NCI-H510A treated with DMSO at 0.1 percent for 48 hours (cell line): ENCODE data around the gene LRCH2.
"Not testable (repeated sequence)": the region's sequence is repeated elsewhere in the genome, so short reads cannot be mapped to it uniquely, and the experiment has no call there.

Experiments
- DNase-seq: peaks from one replicate; lab custom pipeline; 2025; lab: John Stamatoyannopoulos, UW

LRCH2 gene, protein sequence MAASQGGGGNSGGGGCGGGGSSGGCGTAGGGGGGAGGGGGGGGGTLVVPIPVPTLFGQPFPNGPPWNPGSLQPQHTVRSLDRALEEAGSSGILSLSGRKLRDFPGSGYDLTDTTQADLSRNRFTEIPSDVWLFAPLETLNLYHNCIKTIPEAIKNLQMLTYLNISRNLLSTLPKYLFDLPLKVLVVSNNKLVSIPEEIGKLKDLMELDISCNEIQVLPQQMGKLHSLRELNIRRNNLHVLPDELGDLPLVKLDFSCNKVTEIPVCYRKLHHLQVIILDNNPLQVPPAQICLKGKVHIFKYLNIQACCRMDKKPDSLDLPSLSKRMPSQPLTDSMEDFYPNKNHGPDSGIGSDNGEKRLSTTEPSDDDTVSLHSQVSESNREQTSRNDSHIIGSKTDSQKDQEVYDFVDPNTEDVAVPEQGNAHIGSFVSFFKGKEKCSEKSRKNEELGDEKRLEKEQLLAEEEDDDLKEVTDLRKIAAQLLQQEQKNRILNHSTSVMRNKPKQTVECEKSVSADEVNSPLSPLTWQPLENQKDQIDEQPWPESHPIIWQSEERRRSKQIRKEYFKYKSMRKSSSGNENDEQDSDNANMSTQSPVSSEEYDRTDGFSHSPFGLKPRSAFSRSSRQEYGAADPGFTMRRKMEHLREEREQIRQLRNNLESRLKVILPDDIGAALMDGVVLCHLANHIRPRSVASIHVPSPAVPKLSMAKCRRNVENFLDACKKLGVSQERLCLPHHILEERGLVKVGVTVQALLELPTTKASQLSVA

DNA sequence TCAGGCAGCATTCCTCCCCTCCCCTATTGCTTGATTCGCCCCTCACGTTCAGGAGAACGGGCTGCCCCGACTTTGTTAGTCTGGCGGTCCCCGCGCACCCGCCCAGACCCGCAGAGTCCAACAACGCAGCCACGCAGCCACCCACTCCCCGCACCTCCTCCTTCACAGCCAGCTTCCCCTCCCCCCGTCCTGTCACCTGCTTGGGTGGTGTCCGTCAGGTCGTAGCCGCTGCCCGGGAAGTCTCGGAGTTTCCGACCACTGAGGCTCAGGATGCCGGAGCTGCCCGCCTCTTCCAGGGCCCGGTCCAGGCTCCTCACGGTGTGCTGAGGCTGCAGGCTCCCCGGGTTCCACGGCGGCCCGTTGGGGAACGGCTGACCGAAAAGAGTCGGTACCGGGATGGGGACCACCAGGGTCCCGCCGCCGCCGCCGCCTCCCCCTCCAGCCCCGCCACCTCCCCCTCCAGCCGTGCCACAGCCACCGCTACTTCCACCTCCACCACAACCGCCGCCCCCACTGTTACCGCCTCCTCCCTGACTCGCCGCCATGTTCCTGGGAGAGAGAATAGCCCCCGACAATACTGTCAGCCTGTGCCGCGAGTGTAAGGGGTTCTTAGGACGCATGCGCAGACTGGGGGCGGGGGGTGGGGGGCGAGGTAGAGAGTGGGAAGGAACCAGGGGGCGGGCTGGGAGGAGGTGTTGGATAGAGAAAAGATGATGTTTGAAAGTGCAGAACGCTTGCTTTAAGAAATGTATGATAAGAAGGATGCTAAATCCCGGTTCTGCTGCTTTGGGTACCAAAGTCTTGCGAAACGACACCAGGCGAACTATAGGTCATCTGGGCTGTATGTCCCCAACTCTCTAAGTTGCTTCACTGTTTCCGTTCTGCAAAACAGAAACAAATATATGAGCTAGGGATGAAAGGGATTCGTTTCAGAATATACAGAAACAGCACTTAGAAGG lies at the start of gene LRCH2:
LRCH2 (minus strand) TSS at position 600 of the 959 bp plus-strand sequence; CDS start at position 545, 55 bp downstream.
- peak; percentile 18 for DNase-seq

DNA sequence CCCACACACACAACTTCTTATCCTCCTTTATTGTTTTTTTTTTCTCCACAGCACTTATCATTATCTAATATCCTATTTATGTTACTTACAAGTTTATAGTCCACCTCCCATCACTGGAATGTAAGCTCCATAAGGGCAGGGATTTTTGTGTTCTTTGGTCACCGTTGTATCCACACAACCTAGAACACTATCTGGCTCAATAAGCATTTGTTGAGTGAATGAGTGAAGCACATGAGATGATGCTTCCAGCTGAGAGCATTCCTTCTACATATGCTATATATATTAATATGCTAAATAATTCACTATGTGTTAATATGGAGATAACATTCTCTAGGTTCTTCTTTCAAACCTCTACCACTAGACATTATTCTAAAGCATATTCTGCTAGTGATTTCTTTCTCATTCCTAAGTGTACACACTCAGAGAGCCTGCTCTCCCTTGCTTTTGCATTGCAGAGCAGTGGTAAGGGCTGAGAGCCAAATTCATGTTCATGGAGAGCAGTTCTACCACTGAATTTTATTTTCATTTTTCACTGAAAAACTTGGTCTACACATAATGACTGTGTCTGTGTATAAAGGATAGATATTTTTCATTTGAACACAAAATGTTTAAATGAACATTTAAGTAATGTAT lies 35.3 kb upstream of the LRCH2 start:
- DNase-seq, result no peak

DNA sequence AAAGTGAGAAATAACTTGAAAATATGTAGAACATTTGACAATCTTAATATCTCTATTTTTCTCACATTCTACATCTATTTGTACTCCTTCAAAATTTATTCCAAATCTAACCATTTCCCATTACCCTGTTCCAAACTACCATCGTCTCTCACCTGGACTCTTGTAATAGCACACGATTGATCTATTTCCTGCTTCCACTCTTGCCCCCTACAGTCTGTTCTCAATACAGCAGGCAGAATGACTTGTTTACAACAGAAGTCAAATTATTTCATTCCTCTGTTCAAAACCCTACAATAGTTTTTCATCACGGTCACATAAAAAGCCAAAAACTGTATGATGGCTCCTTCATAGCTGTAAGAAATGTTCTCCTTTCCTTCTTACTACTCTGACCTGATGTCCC lies 34.5 kb upstream of the LRCH2 start:
- no peak for DNase-seq

DNA sequence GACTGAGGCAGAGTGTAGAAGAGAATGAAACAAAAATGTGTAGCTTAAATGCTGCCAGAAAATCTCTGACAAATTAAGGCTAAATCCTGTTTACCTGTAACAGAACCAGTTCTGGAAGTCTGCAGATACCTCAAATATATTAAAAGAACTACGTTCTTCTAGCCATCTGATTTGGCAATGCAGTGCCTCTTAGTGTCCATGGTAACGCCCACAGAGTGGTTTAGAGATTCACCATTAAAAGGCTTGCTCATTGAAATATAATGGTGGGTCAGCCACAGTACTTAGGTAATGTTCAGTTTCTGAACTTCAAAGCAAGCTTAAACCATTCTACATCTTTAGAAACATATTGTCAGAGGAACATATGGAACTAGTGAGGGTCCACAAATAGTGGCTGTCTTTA lies 32.4 kb upstream of the LRCH2 start:
- DNase-seq, result no peak

DNA sequence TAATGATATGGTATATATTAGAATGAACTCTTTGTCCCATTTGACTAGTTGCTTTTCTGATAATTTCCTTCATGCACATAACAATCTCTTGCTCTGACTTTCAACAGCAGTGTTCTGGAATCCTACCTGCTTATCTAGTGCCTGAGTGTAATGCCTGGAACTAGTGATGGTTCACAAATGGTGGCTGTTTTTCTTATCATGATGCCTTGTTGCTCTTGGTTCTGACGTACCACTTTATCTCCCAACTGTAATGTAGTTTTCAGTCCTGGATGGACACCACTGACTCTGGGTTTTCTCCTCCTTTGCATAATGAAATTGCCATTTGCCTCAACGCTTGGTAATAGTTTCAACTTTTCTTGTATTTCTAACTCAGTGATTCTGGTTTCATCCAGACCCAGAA lies 30.1 kb upstream of the LRCH2 start:
- no peak for DNase-seq

DNA sequence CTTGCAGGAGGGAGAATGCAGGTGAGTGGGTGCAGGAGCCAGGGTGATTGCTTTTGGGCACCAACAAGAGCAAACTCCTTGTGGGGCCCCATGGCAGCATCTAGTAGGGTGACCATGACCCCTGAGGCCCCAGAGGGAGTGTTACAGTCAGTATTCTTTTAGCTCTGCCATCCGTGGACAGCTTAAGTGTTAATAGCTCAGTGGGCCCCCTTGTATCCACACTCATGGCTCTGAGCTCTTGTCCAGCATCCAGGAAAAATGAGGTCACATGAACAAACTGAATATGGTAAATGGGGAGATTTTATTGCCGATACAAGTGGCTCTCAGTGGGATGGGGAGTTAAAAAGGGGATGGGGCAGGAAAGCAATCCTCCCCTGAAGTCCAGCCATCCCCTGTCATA lies 27.3 kb upstream of the LRCH2 start:
- no peak for DNase-seq

DNA sequence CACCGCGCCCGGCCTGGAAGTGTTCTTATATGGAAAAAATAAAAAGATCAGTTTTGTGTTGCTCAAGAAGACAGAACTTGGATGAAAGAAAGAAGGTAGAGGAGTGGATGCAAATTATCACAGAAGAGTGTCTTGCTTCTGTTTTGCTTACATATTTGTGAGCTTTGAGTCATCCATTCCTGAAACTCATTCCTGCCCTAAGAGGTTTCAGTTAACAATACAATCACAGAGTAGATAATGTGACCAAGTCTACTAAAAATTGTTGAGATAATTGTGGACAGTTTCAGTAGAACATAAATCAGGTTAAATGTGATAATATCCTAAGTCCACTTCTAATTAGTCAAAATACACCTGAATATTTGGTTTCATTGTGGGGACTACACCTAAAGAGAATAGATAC lies 26.4 kb upstream of the LRCH2 start:
- no peak for DNase-seq

DNA sequence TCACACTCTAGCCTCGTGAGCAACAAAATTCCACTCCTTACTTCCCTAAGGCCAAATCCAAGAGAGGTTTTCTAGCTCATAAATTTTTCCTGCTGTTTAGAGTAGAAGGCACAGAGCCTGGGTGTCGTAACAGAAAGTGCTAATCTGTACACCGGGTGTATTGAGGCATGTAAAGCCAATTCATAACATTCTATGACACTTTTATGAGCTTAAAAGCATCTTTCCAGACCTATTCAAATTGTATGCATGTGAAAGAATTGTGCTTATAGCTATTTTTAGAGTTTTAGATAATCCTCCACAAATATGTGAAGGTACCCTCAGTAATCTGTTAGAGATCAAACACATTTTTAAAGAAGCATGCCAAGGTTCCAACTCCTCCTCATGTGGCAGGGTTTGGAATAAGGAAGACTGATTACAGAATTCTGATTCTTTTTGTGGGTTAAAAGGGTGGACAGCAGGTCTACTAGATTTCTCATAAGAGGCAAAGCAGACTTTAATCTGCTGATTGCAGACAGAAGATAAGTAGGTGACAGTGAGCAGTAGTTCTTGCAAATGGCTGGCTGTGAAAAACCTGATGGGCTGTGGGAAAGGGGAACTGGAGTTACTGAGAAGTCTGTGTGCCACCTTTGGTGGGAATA lies 25.5 kb upstream of the LRCH2 start:
- no peak for DNase-seq

DNA sequence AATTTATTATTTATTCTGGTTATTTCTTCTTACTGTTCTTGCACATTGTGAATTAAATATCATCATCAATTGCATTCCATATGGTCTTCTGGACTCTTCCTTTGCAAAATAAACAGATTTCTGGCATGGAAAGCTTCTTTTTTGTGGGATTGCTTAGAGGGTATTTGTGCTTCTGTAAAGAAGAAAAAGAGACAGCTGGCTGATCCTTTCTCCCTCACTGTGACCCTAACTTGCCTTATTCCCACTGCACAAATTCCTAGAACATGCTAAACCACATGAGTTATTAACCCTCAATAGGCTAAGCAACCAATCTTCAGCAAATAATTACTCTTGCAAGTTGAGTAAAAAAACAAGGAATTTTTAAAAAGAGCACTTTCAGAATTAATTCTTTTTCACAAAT lies 23.8 kb upstream of the LRCH2 start:
- no peak for DNase-seq

DNA sequence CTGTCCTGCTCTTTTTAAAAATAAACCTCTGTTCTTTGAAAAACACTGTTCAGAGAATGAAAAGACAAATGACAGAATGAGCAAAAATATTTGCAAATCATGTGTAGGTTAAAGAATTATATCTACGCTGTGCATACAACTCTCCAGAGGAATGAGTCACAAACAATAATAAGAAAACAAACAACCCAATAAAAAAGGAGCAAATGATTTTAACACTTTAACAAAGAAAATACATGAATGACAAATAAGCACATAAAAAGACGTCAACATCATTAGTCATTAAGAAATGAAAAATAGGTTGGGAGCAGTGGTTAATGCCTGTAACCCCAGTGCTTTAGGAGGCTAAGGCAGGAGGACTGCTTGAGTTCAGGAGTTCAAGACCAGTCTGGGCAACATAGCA lies 21.1 kb upstream of the LRCH2 start:
- DNase-seq, result no peak

DNA sequence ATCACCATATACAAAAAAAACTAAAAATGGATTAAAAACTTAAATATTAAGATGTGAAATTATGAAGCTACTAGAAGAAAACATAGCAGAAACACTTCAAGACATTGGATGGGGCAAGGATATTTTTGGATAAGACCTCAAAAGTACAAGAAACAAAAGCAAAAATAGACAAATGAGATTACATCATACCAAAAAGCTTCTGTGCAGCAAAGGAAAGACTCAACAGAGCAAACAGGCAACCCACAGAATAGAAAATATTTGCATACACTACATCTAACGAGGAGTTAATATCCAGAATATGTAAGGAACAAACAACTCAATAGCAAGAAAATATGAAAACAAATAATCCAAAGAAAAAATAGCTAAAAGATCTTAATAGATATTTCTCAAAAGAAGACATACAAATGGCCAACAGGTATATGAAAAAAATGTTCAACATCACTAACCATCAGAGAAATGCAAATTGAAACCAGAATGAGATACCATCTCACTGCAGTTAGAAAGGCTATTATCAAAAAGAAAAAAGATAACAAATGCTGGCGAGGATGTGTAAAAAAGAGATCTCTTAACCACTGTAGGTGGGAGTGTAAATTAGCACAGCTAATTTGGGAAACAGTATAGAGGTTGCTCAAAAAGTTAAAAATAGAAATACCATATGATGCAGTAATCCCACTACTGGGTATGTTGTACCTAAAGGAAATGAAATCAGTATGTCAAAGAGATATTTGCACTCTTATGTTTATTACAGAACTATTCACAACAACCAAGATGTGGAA lies 17.8 kb upstream of the LRCH2 start:
- DNase-seq, result no peak

DNA sequence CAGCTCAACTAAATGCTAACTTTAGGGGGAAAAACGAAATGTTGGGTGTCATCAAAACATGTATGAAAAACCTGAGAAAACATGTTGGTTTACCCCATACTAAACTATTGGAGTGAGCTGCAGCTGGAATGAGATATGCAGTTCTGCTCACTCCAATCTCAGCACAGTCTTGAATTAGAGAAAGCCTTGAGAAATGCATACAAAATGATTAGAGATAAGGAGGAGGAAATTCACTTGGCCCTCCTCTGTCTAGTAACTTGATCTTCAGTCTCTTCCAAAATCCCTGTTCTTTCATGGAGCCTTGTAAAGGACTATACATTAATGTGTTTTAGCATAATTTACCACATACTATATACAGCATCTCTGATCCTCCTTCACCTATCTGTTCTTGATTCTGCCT lies 3.2 kb upstream of the LRCH2 start:
- no peak for DNase-seq

DNA sequence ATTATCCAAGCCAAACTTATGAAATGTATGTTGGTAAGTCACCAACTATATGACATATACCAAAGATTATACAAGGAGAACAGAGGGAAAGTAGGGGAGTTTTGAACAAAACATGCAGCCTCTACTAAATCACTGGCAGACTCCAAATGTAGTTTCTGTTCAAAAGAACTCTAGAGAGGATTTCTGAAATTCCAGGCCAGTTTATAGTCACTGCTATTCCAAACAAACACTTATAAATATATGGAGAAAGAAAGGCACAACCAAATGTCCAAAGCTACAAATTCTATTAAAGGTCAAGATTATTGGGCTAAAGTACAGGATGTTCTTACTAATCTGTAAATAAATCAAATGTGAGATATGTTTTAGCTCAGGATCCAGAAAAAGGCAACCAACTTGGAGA lies 2.7 kb upstream of the LRCH2 start:
- no peak for DNase-seq

DNA sequence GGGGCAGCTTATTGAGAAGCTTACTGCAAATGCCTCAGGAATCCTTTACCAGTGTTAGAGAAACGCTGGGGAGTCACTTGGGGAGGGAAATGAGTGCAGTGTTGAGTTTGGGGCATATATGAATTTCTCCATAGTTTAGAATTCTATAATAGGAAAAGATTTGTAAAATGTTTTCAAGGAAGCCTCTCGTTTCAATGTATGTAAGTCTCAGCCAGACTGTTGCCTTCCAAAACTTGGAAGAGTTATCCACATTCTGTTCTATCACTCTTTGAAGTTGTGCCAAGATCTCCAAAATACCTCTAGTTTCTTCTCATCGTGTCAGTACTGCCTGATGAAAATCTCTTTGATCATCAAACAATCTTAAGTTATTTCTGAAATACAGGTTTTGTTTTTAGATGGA lies 565 bp upstream of the LRCH2 start:
- DNase-seq, result no peak

DNA sequence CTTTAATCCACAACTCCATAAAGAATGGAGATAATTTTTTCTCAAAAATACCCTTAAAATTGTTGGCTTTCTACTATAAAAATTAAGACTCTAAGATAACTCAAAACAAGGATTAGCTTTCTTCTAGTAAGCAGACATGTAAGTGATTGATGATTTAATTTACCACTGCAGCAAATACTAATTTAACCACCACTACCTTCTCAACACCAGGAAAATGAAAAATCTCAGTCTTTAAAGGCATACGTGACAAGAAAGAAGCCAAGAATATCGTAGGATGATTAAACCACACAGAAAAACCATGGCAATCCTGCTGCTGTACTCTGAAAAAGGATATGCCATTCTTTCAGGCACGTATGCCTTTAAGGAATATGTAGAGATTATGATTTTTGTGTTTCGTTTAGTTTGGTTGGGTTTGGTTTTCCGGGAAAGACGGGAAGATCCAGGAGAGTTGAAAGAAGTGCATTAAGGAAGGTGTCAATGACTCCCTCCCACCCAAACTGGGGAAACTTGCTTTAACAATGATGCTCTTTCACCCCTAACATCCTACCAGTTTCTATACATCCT lies 881 bp downstream of the LRCH2 start:
- DNase-seq, result no peak

DNA sequence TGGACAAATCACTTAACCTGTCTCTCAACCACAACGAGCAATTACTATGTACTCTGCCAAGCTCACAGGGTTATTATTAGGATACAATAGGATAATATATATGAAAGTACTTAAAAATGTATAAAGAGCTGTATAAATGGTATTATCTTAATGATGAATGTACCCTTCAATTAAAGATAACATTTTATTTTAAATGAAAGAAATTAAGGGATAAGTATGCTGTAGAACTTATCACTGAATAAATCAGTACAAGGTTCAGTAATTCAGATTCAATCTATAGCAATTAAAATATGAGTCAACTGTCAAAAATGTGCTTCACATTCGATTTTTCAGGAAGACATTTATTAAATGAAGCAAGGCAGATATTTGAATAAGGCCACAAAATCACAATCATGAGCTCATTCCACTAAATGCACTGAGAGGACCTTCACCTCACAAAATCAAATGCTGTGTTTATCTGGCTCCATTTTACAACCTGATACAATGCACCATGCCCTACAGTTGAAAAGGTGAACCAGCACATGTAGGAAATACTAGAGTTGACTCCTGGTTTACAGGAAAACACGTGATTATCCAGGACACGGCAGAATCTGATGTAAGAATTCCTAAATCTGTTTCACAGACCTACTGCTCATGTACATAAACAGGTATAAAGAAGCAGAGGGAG lies 4.4 kb downstream of the LRCH2 start:
- DNase-seq, result no peak

DNA sequence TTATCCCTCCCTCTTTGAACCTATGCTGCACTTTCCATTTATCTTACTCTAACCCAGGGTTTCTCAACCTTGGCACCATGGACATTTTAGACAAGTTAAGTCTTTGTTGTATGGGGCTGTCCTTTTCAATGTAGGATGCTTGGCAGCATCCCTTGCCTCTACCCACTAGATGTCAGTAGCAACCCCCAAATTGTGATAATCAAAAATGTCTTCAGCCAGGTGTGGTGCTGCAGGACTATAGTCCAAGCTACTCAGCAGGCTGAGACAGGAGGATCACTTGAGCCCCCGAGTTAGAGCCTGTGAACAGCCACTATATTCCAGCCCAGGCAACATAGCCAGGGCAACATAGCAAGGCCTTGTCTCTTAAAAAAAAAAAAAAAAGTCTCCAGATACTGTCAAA lies 7.0 kb downstream of the LRCH2 start:
- peak; percentile 57 for DNase-seq

DNA sequence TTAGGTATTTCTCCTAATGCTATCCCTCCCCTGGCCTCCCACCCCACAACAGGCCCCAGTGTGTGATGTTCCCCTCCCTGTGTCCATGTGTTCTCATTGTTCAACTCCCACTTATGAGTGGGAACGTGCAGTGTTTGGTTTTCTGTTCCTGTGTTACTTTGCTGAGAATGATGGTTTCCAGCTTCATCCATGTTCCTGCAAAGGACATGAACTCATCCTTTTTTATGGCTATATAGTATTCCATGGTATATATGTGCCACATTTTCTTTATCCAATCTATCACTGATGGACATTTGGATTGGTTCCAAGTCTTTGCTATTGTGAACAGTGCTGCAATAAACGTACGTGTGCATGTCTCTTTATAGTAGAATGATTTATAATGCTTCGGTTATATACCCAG lies 16.6 kb downstream of the LRCH2 start:
- not testable (repeated sequence) for DNase-seq

DNA sequence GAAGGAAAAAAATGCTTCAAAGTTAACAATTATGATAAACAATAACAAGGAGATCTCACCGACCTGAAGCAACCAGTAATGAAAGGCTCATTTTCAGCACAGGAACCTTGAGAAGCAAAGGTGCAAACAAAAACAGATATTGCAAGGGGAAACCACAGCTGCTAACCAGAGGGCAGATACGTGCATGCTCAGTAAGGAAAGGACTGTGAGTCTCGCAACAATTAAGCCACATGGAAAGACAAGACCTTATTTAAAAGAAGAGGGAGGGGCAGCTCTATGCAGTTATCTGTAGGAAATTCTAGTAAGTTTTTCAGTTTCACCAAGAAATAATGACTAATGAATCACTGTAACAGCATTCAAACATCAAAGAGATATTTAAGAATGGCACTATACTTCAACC lies 19.3 kb downstream of the LRCH2 start:
- no peak for DNase-seq

DNA sequence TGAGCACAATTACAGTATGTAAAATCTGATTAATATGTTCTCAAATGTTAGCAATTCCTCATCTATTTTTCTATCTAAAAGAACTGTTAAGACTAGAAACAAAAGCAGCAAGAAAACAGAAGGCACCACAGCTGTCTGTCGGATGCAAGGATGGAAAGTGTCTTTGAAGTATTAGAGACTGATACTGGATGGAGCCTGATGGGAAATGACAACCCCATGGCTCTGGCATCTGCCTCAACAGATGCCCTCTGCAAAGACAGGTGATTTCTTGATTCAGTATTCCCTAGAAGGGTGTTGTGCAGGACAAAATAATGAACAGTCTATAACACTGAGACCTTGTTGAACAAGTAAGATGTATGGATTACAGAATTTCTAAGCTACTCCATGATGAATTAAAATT lies 19.7 kb downstream of the LRCH2 start:
- no peak for DNase-seq
